Left lung (tissue), 10 donors: ENCODE results near the gene ASCC3. TPM values are rescaled to one million over a fixed set of nuclear protein-coding genes. Genes with fewer than 3 reads are reported as not detected.

Source experiments
- ATAC-seq: fragments of 200-7000 bp; cut with Tn5 transposase; one replicate; pipeline ENCODE4 v1.9.1; 2020; ENCODE audit warnings: moderate library complexity
- DNase-seq, 4 donors: peaks; one replicate each; pipeline ENCODE4 v3.0.0-alpha.2; 2013 to 2020
- H3K27ac ChIP-seq, 2 donors: fragments of 200-600 bp; sonication (generic) in 1 of 2; one replicate each; pipeline versions ENCODE4 v1.5.0 to v1.8.0; 2020 to 2021
- H3K27me3 ChIP-seq, 2 donors: fragments of 200-600 bp; sonication (generic) in 1 of 2; one replicate each; pipeline versions ENCODE4 v1.5.0 to v1.8.0; 2020 to 2021
- H3K36me3 ChIP-seq, 2 donors: fragments of 200-600 bp; sonication (generic) in 1 of 2; one replicate each; pipeline versions ENCODE4 v1.5.0 to v1.8.0; 2020 to 2021
- H3K4me1 ChIP-seq, 2 donors: fragments of 200-600 bp; one replicate each; pipeline ENCODE4 v1.8.0; 2021
- H3K4me3 ChIP-seq, 2 donors: fragments of 200-600 bp; sonication (generic) in 1 of 2; one replicate each; pipeline versions ENCODE4 v1.5.0 to v1.8.0; 2020 to 2021; ENCODE audit warnings: mild to moderate bottlenecking in 1 of 2
- H3K9me3 ChIP-seq, 2 donors: fragments of 200-600 bp; sonication (generic) in 1 of 2; one replicate each; pipeline versions ENCODE4 v1.5.0 to v1.8.0; 2020 to 2021
- intact Hi-C, 2 donors: fragments of 100-400 bp; cut with DNase I; formaldehyde crosslinking; loops; one replicate each; pipeline versions ENCODE4 v1.11.2 to v1.14.2; 2022
- polyA plus RNA-seq, 6 donors: library from polyadenylated mRNA; unstranded; fragments of 120-200 nt; gene quantifications; one replicate each; pipeline ENCODE4 v1.2.1, GENCODE V29; 2013; ENCODE audit not compliant: insufficient read length in 6 of 6
- total RNA-seq, 2 donors: library from RNA; stranded (reverse); fragmentation: NEBNext Ultra II Directional; extraction: Animal tissue kit (Norgen Biotek cat#: 25700); gene quantifications; one replicate each; pipeline ENCODE4 v1.2.1, GENCODE V29; 2021
- TF ChIP-seq, protein P1 (sequence below), 2 donors: fragments of 200-600 bp; sonication (generic) in 1 of 2; IDR thresholded peaks; one replicate each; pipeline versions ENCODE4 v1.5.0 to v1.8.0; 2021; ENCODE audit warnings: antibody characterized with exemption in 2 of 2
- donor health status: DM: no; HTN: yes; CAD: no.
- donor health status: DM: no; HTN: no; CAD: no.

The ASCC3 gene
- total and polyA plus RNA-seq, 8 donors = 20.6 to 43.2 (median 23.4) TPM

DNA sequence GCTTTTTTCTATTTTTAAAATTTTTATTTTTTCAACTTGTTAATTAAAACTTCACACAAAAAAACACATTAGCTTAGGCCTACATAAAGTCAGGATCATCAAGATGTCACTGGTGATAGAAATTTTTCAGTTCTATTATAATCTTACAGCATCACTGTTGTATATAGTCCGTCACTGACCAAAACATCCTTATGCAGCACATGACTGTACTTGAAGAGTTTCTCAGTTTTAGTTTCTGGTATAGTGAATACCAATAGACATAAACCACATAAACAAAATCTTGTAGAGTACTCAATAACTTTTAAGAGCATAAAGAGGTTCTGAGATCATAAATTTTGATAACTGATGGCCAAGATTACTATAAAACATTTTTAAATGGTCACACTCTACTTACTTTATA is 71.8 kb downstream of the ASCC3 start:
- Histone ChIP-seq H3K4me3 (no peak overlapping the region), H3K27me3 (no peaks in the 10 kb centered on the region), H3K9me3 (no peaks in the 10 kb centered on the region), H3K4me1 (no peaks in the 10 kb centered on the region), H3K36me3 (peaks cover 0 to 5% of the 10 kb centered on the region in 2 donors), H3K27ac (no peak overlapping the region)
- no peak for DNase-seq
- TF ChIP-seq, protein P1, sequence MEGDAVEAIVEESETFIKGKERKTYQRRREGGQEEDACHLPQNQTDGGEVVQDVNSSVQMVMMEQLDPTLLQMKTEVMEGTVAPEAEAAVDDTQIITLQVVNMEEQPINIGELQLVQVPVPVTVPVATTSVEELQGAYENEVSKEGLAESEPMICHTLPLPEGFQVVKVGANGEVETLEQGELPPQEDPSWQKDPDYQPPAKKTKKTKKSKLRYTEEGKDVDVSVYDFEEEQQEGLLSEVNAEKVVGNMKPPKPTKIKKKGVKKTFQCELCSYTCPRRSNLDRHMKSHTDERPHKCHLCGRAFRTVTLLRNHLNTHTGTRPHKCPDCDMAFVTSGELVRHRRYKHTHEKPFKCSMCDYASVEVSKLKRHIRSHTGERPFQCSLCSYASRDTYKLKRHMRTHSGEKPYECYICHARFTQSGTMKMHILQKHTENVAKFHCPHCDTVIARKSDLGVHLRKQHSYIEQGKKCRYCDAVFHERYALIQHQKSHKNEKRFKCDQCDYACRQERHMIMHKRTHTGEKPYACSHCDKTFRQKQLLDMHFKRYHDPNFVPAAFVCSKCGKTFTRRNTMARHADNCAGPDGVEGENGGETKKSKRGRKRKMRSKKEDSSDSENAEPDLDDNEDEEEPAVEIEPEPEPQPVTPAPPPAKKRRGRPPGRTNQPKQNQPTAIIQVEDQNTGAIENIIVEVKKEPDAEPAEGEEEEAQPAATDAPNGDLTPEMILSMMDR (IDR thresholded peaks at IDR 0.05) = no peak
- ATAC-seq = no peak
- intact Hi-C loops = no loop called here

- Histone ChIP-seq H3K36me3 (peaks cover 0 to 5% of the 10 kb centered on the region in 2 donors), H3K9me3 (no peaks in the 10 kb centered on the region), H3K4me3 (no peak overlapping the region), H3K27me3 (no peaks in the 10 kb centered on the region), H3K4me1 (no peaks in the 10 kb centered on the region), H3K27ac (no peak overlapping the region)
- TF ChIP-seq, protein P1 (IDR thresholded peaks at IDR 0.05) = no peak
- intact Hi-C loops = no loop called here
- no peak for ATAC-seq
- no peak for DNase-seq
These were observed 72.4 kb downstream of the ASCC3 start for GRCh38 chr6:100808638-100809275.

DNA sequence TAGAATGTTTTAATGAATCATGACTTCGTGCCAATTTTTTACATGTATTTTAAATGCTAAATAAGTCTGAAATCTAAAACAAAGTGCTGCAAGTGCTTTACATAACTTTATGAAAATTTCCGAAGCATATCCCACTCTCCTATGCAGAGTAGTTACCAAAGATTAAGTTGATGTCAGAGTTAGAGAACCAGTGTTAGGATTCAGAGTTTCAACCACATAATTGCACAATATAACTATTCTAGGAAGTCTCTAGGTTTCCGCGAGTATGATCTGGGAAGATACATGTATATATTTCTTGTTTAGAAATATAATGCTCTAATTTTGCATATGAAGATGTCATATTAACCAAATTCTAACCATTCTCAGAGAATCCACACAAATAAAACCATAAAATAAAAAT is 74.8 kb downstream of the ASCC3 start:
- H3K4me1 ChIP-seq = no peaks in the 10 kb centered on the region
- ATAC-seq (no peak), DNase-seq (no peak)
- intact Hi-C loops = no loop called here
- peaks cover 0 to 5% of the 10 kb centered on the region in 2 donors for H3K36me3 ChIP-seq
- H3K27me3 ChIP-seq = no peaks in the 10 kb centered on the region
- H3K27ac ChIP-seq = no peak overlapping the region
- no peaks in the 10 kb centered on the region for H3K9me3 ChIP-seq
- H3K4me3 ChIP-seq = no peak overlapping the region
- TF ChIP-seq, protein P1 (IDR thresholded peaks at IDR 0.05) = no peak

- Histone ChIP-seq H3K4me3 (no peak overlapping the region), H3K9me3 (no peaks in the 10 kb centered on the region), H3K27ac (no peak overlapping the region), H3K4me1 (no peaks in the 10 kb centered on the region), H3K27me3 (no peaks in the 10 kb centered on the region), H3K36me3 (peaks cover 0 to 5% of the 10 kb centered on the region in 2 donors)
- ATAC-seq (peak; percentile 56), DNase-seq (no peak)
- intact Hi-C loops = no loop called here
- TF ChIP-seq, protein P1 (IDR thresholded peaks at IDR 0.05) = no peak
These were observed 77.7 kb downstream of the ASCC3 start for GRCh38 chr6:100803264-100804045.

- no peaks in the 10 kb centered on the region for H3K9me3 ChIP-seq
- no peaks in the 10 kb centered on the region for H3K4me1 ChIP-seq
- intact Hi-C loops = no loop called here
- TF ChIP-seq, protein P1 (IDR thresholded peaks at IDR 0.05) = no peak
- no peak overlapping the region for H3K4me3 ChIP-seq
- DNase-seq (no peak), ATAC-seq (no peak)
- H3K27me3 ChIP-seq = no peaks in the 10 kb centered on the region
- no peak overlapping the region for H3K27ac ChIP-seq
- peaks cover 0 to 15% of the 10 kb centered on the region in 2 donors for H3K36me3 ChIP-seq
These were observed 80.1 kb downstream of the ASCC3 start for GRCh38 chr6:100801036-100801435.
